ENCODE results near the gene TMEM163. TPM values are rescaled to one million over a fixed set of nuclear protein-coding genes. Genes with fewer than 3 reads are reported as not detected.

TMEM163 gene
- total and polyA plus RNA-seq, 2 of the 13 experiments (the other 11 are each of a cell fraction or from before 2014, with no cell fraction given): 0.05 TPM; not detected in 1

DNA sequence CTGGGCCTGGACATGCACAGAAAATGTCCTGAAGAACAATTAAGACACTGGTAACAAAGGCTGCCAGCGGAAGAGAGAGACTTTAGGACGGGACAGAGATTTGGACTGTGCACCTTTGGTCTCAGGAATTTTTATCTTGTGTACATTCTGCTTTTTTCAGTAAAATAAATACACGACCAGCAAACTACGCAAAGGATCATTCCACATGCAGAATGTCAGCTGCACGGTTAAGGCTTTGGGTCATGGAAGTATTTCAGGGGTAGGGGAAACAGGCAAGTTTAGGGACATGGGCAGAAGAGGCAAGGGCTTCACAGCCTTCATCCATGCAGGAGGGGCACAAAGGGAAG, 11.5 kb downstream of the TMEM163 start (continued):
- TF ChIP-seq, protein P1, sequence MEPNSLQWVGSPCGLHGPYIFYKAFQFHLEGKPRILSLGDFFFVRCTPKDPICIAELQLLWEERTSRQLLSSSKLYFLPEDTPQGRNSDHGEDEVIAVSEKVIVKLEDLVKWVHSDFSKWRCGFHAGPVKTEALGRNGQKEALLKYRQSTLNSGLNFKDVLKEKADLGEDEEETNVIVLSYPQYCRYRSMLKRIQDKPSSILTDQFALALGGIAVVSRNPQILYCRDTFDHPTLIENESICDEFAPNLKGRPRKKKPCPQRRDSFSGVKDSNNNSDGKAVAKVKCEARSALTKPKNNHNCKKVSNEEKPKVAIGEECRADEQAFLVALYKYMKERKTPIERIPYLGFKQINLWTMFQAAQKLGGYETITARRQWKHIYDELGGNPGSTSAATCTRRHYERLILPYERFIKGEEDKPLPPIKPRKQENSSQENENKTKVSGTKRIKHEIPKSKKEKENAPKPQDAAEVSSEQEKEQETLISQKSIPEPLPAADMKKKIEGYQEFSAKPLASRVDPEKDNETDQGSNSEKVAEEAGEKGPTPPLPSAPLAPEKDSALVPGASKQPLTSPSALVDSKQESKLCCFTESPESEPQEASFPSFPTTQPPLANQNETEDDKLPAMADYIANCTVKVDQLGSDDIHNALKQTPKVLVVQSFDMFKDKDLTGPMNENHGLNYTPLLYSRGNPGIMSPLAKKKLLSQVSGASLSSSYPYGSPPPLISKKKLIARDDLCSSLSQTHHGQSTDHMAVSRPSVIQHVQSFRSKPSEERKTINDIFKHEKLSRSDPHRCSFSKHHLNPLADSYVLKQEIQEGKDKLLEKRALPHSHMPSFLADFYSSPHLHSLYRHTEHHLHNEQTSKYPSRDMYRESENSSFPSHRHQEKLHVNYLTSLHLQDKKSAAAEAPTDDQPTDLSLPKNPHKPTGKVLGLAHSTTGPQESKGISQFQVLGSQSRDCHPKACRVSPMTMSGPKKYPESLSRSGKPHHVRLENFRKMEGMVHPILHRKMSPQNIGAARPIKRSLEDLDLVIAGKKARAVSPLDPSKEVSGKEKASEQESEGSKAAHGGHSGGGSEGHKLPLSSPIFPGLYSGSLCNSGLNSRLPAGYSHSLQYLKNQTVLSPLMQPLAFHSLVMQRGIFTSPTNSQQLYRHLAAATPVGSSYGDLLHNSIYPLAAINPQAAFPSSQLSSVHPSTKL (CRISPR knock-in tag; IDR thresholded peaks at IDR 0.05): peak; percentile 38; the same call in 1 of the 2 replicates
- TF ChIP-seq HES4 (CRISPR knock-in tag; IDR thresholded peaks at IDR 0.05; ENCODE audit: borderline replicate concordance) (0 out of 2 replicates have a peak, but pooled peaks have one; percentile 31), POGZ (CRISPR knock-in tag; IDR thresholded peaks at IDR 0.05) (no peak), SP140L (CRISPR knock-in tag; IDR thresholded peaks at IDR 0.05; ENCODE audit: borderline replicate concordance) (no peak), SOX6 (IDR thresholded peaks at IDR 0.05) (no peak), SOX6 (CRISPR knock-in tag; IDR thresholded peaks at IDR 0.05) (no peak; the same call in 1 of the 2 replicates), GFI1 (CRISPR knock-in tag; IDR thresholded peaks at IDR 0.05; ENCODE audit: borderline replicate concordance) (peak; percentile 68; the same call in 1 of the 2 replicates), ZNF605 (CRISPR knock-in tag; IDR thresholded peaks at IDR 0.05) (peak; percentile 67; the same call in 1 of the 2 replicates), MTA3 (CRISPR knock-in tag; IDR thresholded peaks at IDR 0.05) (no peak), ZNF558 (CRISPR knock-in tag; IDR thresholded peaks at IDR 0.05; ENCODE audit: borderline replicate concordance) (0 out of 2 replicates have a peak, but pooled peaks have one; percentile 27), SOX13 (IDR thresholded peaks at IDR 0.05) (no peak), SOX13 (CRISPR knock-in tag; conservative IDR thresholded peaks at IDR 0.05 in 1 of 2, IDR thresholded peaks at IDR 0.05 in 1 of 2) (peak in 1 of 2 experiments; percentile 41; a peak in 1 of 4 replicates), YEATS4 (CRISPR knock-in tag; IDR thresholded peaks at IDR 0.05; ENCODE audit: borderline replicate concordance) (0 out of 2 replicates have a peak, but pooled peaks have one; percentile 36), CCAR2 (optimal IDR thresholded peaks at IDR 0.05; ENCODE audit: low read depth, low read length) (no peak), POLR2A (IDR thresholded peaks at IDR 0.05; ENCODE audit: insufficient read depth in 1 of 2, low read depth in 2 of 2, low read length in 2 of 2) (no peak), EEA1 (CRISPR knock-in tag; IDR thresholded peaks at IDR 0.05; ENCODE audit: borderline replicate concordance) (no peak), MAFK (conservative IDR thresholded peaks at IDR 0.05 in 1 of 2, IDR thresholded peaks at IDR 0.05 in 1 of 2; ENCODE audit: low read length in 2 of 2) (no peak), MED1 (CRISPR knock-in tag; IDR thresholded peaks at IDR 0.05) (0 out of 2 replicates have a peak, but pooled peaks have one; percentile 11), ZFP90 (CRISPR knock-in tag; IDR thresholded peaks at IDR 0.05; ENCODE audit: borderline replicate concordance) (0 out of 2 replicates have a peak, but pooled peaks have one; percentile 21), ZFX (CRISPR knock-in tag; IDR thresholded peaks at IDR 0.05; ENCODE audit: low read depth) (0 out of 2 replicates have a peak, but pooled peaks have one; percentile 12)
- TF ChIP-seq, protein P2, sequence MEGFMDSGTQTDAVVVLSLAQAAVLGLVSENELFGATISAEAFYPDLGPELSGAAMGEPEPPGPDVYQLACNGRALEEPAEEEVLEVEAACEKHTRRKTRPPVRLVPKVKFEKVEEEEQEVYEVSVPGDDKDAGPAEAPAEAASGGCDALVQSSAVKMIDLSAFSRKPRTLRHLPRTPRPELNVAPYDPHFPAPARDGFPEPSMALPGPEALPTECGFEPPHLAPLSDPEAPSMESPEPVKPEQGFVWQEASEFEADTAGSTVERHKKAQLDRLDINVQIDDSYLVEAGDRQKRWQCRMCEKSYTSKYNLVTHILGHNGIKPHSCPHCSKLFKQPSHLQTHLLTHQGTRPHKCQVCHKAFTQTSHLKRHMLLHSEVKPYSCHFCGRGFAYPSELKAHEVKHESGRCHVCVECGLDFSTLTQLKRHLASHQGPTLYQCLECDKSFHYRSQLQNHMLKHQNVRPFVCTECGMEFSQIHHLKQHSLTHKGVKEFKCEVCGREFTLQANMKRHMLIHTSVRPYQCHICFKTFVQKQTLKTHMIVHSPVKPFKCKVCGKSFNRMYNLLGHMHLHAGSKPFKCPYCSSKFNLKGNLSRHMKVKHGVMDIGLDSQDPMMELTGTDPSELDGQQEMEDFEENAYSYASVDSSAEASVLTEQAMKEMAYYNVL (CRISPR knock-in tag; IDR thresholded peaks at IDR 0.05; ENCODE audit: borderline replicate concordance): no peak
- TF ChIP-seq, protein P3, sequence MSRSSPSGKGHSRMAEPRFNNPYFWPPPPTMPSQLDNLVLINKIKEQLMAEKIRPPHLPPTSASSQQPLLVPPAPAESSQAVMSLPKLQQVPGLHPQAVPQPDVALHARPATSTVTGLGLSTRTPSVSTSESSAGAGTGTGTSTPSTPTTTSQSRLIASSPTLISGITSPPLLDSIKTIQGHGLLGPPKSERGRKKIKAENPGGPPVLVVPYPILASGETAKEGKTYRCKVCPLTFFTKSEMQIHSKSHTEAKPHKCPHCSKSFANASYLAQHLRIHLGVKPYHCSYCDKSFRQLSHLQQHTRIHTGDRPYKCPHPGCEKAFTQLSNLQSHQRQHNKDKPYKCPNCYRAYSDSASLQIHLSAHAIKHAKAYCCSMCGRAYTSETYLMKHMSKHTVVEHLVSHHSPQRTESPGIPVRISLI (CRISPR knock-in tag; IDR thresholded peaks at IDR 0.05; ENCODE audit: borderline replicate concordance): 0 out of 2 replicates have a peak, but pooled peaks have one; percentile 38
- TF ChIP-seq, protein P4, sequence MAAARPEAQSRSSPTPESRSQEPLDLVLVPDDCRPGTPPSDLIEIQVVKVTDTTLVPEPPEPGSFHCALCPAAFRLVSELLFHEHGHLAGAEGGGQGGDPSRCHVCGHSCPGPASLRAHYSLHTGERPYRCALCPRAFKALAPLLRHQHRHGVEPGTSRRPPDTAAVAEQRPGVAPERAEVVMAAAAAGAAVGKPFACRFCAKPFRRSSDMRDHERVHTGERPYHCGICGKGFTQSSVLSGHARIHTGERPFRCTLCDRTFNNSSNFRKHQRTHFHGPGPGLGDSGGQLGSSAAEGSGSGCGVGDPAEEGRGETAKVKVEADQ (CRISPR knock-in tag; IDR thresholded peaks at IDR 0.05; ENCODE audit: borderline replicate concordance): no peak

Data from HepG2 (cell line).